Lung microvascular endothelial cell (primary cell): ENCODE data around the gene THAP9. TPM values are rescaled to one million over a fixed set of nuclear protein-coding genes. Genes with fewer than 3 reads are reported as not detected.
"Not testable (repeated sequence)": the region's sequence is repeated elsewhere in the genome, so short reads cannot be mapped to it uniquely, and the experiment has no call there.

Experiments used
- DNase-seq, 2 donors: peaks; one replicate each; pipeline versions ENCODE4 v3.0.0 to v3.0.0-alpha.2; 2010; ENCODE audit warnings: low read depth in 2 of 2
- total RNA-seq: library from RNA; depleted of rRNA; stranded (reverse); fragments of >200 nt; gene quantifications from 2 replicates; pipeline ENCODE4 v1.2.1, GENCODE V29; 2014

The THAP9 gene
- total RNA-seq: 4.8 and 5.8 TPM in 2 replicates

- peak; percentile 100 for DNase-seq
These were observed at the start of gene THAP9 for GRCh38 chr4:82900411-82901182. Gene THAP9 (plus strand): TSS chr4:82900735. CDS start chr4:82900803, 68 bp downstream.

DNA sequence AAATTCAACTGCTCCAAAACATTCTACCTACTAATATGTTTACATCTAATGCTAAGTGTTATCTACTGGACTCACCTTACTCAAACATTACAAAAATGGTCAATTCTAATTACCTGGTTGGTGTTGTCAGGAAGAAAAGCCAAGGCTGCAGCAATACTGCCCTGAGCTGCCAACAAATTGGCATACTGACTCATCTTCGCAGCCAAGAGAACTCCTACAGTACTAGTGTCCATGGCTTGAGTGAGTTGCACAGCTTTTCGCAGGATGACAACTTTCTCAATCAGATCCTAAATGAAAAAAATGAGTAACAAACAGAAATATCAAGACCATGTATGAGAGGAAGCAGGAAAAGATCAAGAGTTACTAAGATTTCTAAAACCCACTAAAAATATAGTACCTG is 49.2 kb upstream of the THAP9 start:
- no peak for DNase-seq

DNA sequence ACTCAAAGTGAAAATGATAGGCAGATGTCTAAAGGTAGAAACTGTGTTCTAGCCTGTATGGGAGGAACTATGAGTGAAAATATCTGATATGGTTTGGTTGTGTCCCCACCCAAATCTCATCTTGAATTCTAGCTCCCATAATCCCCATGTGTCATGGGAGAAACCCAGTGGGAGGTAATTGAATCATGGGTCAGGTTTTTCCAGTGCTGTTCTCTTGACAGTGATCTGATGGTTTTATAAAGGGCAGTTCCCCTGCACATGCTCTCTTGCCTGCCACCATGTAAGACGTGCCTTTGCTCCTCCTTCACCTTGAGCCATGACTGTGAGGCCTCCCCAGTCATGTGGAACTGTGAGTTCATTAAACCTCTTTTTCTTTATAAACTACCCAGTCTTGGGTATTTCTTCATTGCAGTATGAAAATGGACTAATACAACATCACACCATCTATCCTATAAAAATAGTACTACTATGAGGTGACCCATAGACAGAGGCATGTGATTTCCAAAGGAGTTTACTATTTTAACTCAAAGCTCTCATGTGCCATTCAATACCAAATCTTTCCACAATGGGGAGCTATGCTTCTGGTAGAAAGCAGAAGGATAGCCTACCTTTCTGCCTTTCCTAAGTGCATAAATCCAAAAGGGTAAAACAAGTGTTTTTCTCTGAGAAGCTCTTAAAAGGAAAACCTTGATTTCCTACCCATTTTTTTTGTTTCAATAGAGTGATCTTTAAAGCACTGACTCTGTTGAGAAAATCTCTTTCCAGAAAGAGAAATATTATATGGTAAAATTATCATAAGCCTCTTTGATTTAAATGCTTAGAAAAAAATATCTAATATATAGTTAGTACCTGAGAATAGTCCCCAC is 48.4 kb upstream of the THAP9 start:
- DNase-seq: peak; percentile 54 to 69

GRCh38 chr4:82852751-82853285 is 47.7 kb upstream of the THAP9 start:
- peak in 1 of 2 donors; percentile 39 for DNase-seq

- not testable (repeated sequence) for DNase-seq
These were observed 40.0 kb upstream of the THAP9 start for GRCh38 chr4:82860487-82860886.

- DNase-seq: no peak
These were observed 39.0 kb upstream of the THAP9 start for GRCh38 chr4:82861529-82861928.

DNA sequence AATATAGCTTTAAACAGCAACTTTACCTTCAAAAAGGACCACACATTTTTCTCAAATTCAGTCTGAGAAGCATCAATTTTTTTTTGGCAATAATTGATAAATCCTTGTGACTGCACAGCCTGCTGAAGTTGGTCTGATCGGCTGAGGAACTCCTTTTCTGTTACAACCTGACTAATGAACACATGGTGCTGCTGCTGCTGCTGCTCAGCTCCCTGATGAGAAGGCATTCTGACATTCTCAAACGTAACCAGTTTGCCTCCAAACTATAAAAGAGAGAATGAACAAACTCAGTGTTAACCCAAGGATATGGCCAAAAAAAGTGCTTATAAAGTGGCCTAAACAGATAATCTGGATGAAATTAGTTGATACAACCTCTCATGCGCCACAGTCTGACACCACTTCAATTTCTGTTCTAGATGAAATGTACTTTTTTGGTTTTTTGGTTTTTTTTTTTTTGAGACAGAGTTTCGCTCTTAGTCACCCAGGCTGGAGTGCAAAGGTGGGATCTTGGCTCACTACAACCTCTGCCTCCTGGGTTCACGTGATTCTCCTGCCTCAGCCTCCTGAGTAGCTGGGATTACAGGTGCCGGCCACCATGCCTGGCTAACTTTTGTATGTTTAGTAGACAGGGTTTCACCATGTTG is 36.1 kb upstream of the THAP9 start:
- no peak for DNase-seq

GRCh38 chr4:82865592-82865991 is 34.9 kb upstream of the THAP9 start:
- DNase-seq: peak; percentile 92

- not testable (repeated sequence) for DNase-seq
These were observed 34.5 kb upstream of the THAP9 start for GRCh38 chr4:82866033-82866432.

- DNase-seq: no peak
These were observed 33.7 kb upstream of the THAP9 start for GRCh38 chr4:82866706-82867385.

- no peak for DNase-seq
These were observed 32.0 kb upstream of the THAP9 start for GRCh38 chr4:82868572-82868971.

- no peak for DNase-seq
These were observed 15.1 kb upstream of the THAP9 start for GRCh38 chr4:82885410-82885809.

GRCh38 chr4:82886147-82886942 is 14.2 kb upstream of the THAP9 start:
- no peak for DNase-seq

DNA sequence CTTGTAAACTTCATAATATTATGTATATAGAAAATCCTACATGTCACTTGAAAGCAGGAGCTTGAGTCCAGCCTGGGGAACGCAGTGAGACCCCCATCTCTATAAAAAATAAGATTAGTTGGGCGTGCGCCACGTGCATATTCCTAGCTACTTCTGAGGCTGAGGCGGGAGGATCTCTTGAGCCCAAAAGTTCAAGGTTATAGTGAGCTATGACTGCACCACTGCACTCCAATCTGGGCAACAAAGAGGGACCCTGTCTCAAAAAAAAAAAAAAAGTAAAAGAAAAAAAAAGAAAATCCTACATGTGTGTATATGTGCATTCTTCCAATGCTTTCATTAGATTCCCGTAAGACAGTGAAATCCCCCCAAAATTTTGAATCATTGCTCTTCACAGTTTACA is 11.2 kb upstream of the THAP9 start:
- DNase-seq: no peak

DNA sequence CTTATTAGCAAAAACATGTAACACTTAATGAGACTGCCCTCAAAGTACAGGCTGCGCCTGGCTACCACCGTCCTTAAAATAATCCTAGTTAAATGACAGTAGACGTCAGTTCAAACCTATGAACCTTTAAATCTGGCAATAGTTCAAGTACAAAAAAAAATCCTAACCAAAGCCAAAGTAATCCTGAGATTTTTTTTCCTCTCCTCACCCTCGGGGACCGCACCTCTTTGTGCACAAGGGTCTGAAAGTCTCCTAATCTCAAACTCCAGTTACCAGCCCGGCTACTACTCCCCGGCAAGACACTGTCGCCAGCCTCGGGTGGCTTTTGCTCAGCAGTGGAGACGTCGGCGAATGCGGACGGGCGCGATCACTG is 10.0 kb upstream of the THAP9 start:
- DNase-seq: no peak

DNA sequence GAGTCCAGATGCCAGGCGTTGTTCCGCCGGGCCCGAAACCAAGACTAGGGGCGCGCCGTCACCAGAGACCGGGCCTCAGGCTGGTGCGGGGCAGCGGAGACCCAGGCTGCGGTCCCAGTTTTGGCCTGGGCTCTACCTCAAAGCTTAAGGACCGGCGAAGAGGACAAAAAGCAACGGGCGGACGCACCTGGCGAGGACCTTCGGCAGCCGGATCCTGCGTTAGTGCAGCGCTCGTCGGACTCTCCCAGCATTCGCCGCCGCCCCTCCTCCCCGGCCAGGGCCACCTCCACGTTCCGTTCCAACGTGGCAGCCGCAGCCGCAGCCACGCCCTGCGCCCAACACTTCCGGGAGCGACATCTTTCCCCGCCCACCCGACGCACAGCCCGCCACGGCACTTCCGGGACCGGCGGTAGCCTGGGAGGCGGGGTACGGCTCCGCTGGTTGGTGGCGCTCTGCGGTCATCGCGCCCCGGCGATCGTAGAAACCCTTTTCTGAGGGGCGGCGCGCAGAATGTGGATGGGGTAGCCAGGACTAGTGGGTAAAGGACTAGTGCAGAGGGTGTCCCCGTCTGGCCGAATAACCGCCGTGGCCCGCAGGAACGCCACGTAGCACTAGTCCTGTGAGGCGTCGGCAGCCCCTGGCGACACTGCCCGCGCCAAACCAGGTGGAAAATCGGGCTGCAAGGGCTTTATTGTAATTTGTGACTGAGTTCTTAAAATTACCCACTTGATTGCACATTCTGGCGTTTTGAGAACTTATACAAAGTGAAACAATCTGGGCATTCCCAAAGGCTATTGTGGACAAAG is 9.4 kb upstream of the THAP9 start, which contains the start of gene SEC31A:
SEC31A (minus strand) TSS at position 253 of the 806 bp plus-strand sequence. CDS start 9,217 bp downstream, outside the sequence.
- peak; percentile 97 to 98 for DNase-seq

- DNase-seq: peak; percentile 12 to 22
These were observed 8.6 kb upstream of the THAP9 start for GRCh38 chr4:82891707-82892466.

DNA sequence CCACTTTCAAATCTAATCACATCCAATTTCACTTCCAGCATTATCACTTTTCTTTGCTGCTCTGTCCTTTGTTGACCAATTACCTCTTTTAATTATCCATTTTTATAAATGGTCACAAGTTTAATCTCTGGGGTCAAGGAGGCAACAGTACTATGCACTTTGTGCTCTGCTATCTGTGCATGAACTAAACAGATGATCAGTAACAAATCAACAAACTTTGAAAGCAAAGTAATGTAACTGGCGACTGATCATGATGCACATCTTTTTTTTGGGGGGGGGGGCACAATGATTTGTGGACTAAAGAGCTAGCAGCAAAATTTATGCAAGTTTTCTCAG is 8.1 kb upstream of the THAP9 start:
- DNase-seq: no peak

GRCh38 chr4:82893942-82894341 is 6.6 kb upstream of the THAP9 start:
- no peak for DNase-seq
